GM23338 (cell line): ENCODE data around the gene MCM3AP.

ENCODE experiments used
- CREB1 ChIP-seq: fragments of 250-450 bp; sonication (Bioruptor Pico); IDR thresholded peaks from 2 replicates; pipeline ENCODE4 v1.5.0; 2020; ENCODE audit warnings: low read depth, mild to moderate bottlenecking, moderate library complexity
- CTCF ChIP-seq, 2 experiments: fragments of 200-600 bp in 1 of 2; sonication (generic) in 1 of 2; conservative IDR thresholded peaks; 2 replicates each; pipeline versions ENCODE4 v1.5.1 to v1.6.1; 2016 to 2017; ENCODE audit warnings: antibody characterized with exemption in 2 of 2, low read depth in 2 of 2, mild to moderate bottlenecking in 2 of 2, moderate library complexity in 1 of 2
- ETS1 ChIP-seq: IDR thresholded peaks from 2 replicates; pipeline ENCODE4 v1.6.1; 2016; ENCODE audit warnings: antibody characterized with exemption
- EZH2 ChIP-seq: fragments of 200-600 bp; sonication (generic); IDR thresholded peaks from one replicate; pipeline ENCODE4 v1.8.0; 2017; ENCODE audit warnings: antibody characterized with exemption, mild to moderate bottlenecking, low read depth; ENCODE audit not compliant: unreplicated experiment
- EZH2phosphoT487 ChIP-seq: fragments of 200-600 bp; sonication (generic); IDR thresholded peaks from one replicate; pipeline ENCODE4 v1.8.1; 2018; ENCODE audit warnings: antibody characterized with exemption; ENCODE audit not compliant: unreplicated experiment
- JUNB ChIP-seq: IDR thresholded peaks from one replicate; pipeline ENCODE4 v1.6.1; 2016; ENCODE audit warnings: antibody characterized with exemption; ENCODE audit not compliant: unreplicated experiment
- NANOG ChIP-seq: IDR thresholded peaks from 2 replicates; pipeline ENCODE4 v1.6.1; 2016; ENCODE audit warnings: antibody characterized with exemption, borderline replicate concordance
- POLR2AphosphoS5 ChIP-seq: IDR thresholded peaks from 2 replicates; pipeline ENCODE4 v1.6.1; 2016; ENCODE audit warnings: antibody characterized with exemption, low read depth
- REST ChIP-seq: IDR thresholded peaks from one replicate; pipeline ENCODE4 v1.6.1; 2018; ENCODE audit warnings: antibody characterized with exemption; ENCODE audit not compliant: unreplicated experiment
- STAT1 ChIP-seq: IDR thresholded peaks from one replicate; pipeline ENCODE4 v1.6.1; 2016; ENCODE audit warnings: antibody characterized with exemption; ENCODE audit not compliant: unreplicated experiment
- ZNF114 ChIP-seq: fragments of 250-450 bp; sonication (Bioruptor Pico); IDR thresholded peaks from 2 replicates; pipeline ENCODE4 v1.5.0; 2020; ENCODE audit warnings: mild to moderate bottlenecking, moderate library complexity
- ZNF331 ChIP-seq: fragments of 250-450 bp; sonication (Bioruptor Pico); IDR thresholded peaks from 2 replicates; pipeline ENCODE4 v1.5.0; 2020; ENCODE audit warnings: low read depth, mild to moderate bottlenecking, moderate library complexity
- ZNF462 ChIP-seq: fragments of 250-450 bp; sonication (Bioruptor Pico); IDR thresholded peaks from 2 replicates; pipeline ENCODE4 v1.5.0; 2020; ENCODE audit warnings: mild to moderate bottlenecking, moderate library complexity

- TF ChIP-seq CTCF (conservative IDR thresholded peaks at IDR 0.05; ENCODE audit: low read depth in 2 of 2) (no peak), EZH2 (no peak), STAT1 (no peak), REST (no peak), CREB1 (no peak), ETS1 (no peak), POLR2AphosphoS5 (no peak), EZH2phosphoT487 (no peak), ZNF114 (CRISPR knock-in tag) (no peak), ZNF331 (CRISPR knock-in tag) (no peak), JUNB (no peak), NANOG (no peak), ZNF462 (CRISPR knock-in tag) (no peak)
Observed at GRCh38 chr21:46289655-46290179, 4.3 kb upstream of the MCM3AP start.
